ENCODE measurements around the gene NTN3. TPM values are rescaled to one million over a fixed set of nuclear protein-coding genes. Genes with fewer than 3 reads are reported as not detected.

The NTN3 gene
- total RNA-seq, 6 donors from 2014 or later: not detected

GRCh38 chr16:2486645-2487516, 15.8 kb downstream of the NTN3 start:
- TF ChIP-seq, protein P1, sequence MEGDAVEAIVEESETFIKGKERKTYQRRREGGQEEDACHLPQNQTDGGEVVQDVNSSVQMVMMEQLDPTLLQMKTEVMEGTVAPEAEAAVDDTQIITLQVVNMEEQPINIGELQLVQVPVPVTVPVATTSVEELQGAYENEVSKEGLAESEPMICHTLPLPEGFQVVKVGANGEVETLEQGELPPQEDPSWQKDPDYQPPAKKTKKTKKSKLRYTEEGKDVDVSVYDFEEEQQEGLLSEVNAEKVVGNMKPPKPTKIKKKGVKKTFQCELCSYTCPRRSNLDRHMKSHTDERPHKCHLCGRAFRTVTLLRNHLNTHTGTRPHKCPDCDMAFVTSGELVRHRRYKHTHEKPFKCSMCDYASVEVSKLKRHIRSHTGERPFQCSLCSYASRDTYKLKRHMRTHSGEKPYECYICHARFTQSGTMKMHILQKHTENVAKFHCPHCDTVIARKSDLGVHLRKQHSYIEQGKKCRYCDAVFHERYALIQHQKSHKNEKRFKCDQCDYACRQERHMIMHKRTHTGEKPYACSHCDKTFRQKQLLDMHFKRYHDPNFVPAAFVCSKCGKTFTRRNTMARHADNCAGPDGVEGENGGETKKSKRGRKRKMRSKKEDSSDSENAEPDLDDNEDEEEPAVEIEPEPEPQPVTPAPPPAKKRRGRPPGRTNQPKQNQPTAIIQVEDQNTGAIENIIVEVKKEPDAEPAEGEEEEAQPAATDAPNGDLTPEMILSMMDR (IDR thresholded peaks at IDR 0.05): peak in 3 of 6 experiments; percentile 32 to 63 (median 32)
- no peak for TF ChIP-seq POLR2A (IDR thresholded peaks at IDR 0.05)
- TF ChIP-seq POLR2AphosphoS5 (IDR thresholded peaks at IDR 0.05): peak in 1 of 2 donors; percentile 32
- DNase-seq: peak; percentile 71 to 89
- Histone ChIP-seq H3K36me3 (peaks cover 0 to 10% (median 3%) of the 10 kb centered on the region in 4 donors), H3K4me3 (no peak overlapping the region), H3K27me3 (no peaks in the 10 kb centered on the region), H3K4me1 (peaks cover 45 to 59% (median 57%) of the 10 kb centered on the region in 4 donors), H3K9me3 (no peaks in the 10 kb centered on the region), H3K27ac (peak overlapping the region; percentile 51 to 75 (median 52))
- peak; percentile 57 to 66 for ATAC-seq (ENCODE audit: low FRiP score in 2 of 2)
- WGBS, 2 donors: 53 to 71% methylated on average over 20 to 29 of the region's 29 CpGs

DNA sequence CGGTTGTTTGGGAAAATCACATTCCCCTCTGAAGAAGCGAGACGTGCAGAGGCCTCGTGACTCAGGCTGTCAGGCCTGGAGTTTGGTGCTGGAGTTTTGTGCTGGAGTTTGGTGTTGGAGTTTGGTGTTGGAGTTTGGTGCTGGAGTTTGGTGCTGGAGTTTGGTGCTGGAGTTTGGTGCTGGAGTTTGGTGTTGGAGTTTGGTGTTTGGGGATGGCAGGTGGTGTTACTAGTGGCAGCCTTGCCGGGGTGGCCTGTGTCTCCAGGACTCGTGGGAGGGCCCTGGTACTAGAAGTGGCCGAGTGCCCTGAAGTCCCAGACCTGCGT, 16.4 kb downstream of the NTN3 start:
- peaks cover 39 to 54% (median 51%) of the 10 kb centered on the region in 4 donors for H3K4me1 ChIP-seq
- H3K36me3 ChIP-seq: peaks cover 0 to 10% (median 3%) of the 10 kb centered on the region in 4 donors
- ATAC-seq (ENCODE audit: low FRiP score in 2 of 2) (no peak), DNase-seq (no peak)
- TF ChIP-seq, protein P1 (IDR thresholded peaks at IDR 0.05): peak in 1 of 6 experiments; percentile 1
- TF ChIP-seq EP300 (IDR thresholded peaks at IDR 0.05) (no peak), POLR2A (IDR thresholded peaks at IDR 0.05) (no peak), POLR2AphosphoS5 (IDR thresholded peaks at IDR 0.05) (no peak)
- no peaks in the 10 kb centered on the region for H3K27me3 ChIP-seq
- H3K4me3 ChIP-seq: no peak overlapping the region
- WGBS, 2 donors: 65 to 69% methylated on average over 7 to 8 of the region's 8 CpGs
- no peaks in the 10 kb centered on the region for H3K9me3 ChIP-seq
- H3K27ac ChIP-seq: peak overlapping the region in 2 of 4 donors; percentile 52 to 75

DNA sequence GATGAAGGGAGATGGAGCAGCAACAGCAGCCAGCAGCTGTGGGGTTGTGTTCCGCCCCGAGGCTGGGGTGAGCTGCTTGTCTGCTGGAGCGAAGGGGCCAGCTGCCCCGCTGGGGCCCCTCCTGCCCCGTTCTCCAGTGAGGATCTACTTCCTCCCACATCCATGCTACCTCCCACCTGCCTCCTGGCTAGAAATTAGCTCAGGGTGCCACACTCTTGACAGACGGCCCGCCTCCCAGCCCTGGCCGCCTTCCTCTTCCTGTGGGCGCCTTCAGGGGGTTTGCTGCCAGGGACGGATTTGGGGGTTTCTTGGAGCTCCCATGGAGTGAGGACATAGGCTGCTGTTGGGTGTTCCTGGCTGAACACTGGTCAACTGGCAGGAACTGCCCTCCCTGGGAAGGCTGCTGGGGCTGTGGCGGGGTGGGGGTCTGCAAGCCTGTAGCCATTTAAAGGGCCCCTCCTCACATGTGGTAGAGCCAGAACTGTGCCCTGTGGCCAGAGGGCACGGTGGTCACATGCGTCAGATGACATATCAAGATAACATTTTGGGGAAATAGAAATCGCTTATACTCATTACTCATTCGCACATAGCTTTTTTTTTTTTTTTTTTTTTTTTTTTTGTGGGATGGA, 16.9 kb downstream of the NTN3 start:
- peak in 1 of 2 donors; percentile 9 for ATAC-seq (ENCODE audit: low FRiP score in 2 of 2)
- peaks cover 0 to 10% (median 3%) of the 10 kb centered on the region in 4 donors for H3K36me3 ChIP-seq
- H3K27ac ChIP-seq: peak overlapping the region in 1 of 4 donors; percentile 52
- TF ChIP-seq POLR2A (IDR thresholded peaks at IDR 0.05): no peak
- TF ChIP-seq EP300 (IDR thresholded peaks at IDR 0.05): no peak
- TF ChIP-seq, protein P1 (IDR thresholded peaks at IDR 0.05): no peak
- TF ChIP-seq POLR2AphosphoS5 (IDR thresholded peaks at IDR 0.05): no peak
- H3K9me3 ChIP-seq: no peaks in the 10 kb centered on the region
- no peak overlapping the region for H3K4me3 ChIP-seq
- 60 to 72% methylated on average over 12 to 15 of the region's 15 CpGs for WGBS, 2 donors
- H3K27me3 ChIP-seq: no peaks in the 10 kb centered on the region
- H3K4me1 ChIP-seq: peaks cover 34 to 49% (median 46%) of the 10 kb centered on the region in 4 donors
- DNase-seq: peak in 1 of 2 donors; percentile 75

DNA sequence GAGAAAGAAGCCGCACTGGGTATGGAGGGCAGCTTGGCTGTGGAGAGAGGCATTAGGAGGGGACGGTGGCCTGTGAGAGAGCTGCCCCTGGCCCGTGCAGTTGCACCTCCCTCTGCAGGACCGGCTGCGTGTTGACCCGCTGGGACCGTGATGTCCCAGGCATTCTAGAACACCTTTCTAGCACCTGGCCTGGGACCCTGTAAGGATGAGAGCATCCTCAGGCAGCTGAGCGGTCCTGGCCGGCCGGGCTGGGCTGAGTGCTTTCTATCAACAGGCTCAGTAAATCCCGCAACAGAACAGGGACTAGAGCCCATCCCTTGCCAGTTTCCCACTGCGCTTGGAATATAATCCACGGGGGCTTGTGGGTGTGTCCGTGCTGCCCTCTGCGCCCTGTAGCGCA, 18.5 kb downstream of the NTN3 start:
- peaks cover 0 to 14% (median 3%) of the 10 kb centered on the region in 4 donors for H3K36me3 ChIP-seq
- H3K27ac ChIP-seq: no peak overlapping the region
- TF ChIP-seq POLR2AphosphoS5 (IDR thresholded peaks at IDR 0.05) (no peak), EP300 (IDR thresholded peaks at IDR 0.05) (no peak), POLR2A (IDR thresholded peaks at IDR 0.05) (no peak)
- TF ChIP-seq, protein P1 (IDR thresholded peaks at IDR 0.05): no peak
- WGBS, 2 donors: 93 to 95% methylated on average over 8 to 16 of the region's 16 CpGs
- no peak overlapping the region for H3K4me3 ChIP-seq
- no peaks in the 10 kb centered on the region for H3K27me3 ChIP-seq
- H3K9me3 ChIP-seq: no peaks in the 10 kb centered on the region
- H3K4me1 ChIP-seq: peaks cover 21 to 41% (median 36%) of the 10 kb centered on the region in 4 donors
- ATAC-seq (ENCODE audit: low FRiP score in 2 of 2) (no peak), DNase-seq (peak in 1 of 2 donors; percentile 67)
